Vagina (tissue), 2 donors: Measurements from ENCODE around the gene CAP2. TPM values are rescaled to one million over a fixed set of nuclear protein-coding genes. Genes with fewer than 3 reads are reported as not detected.
A peak's percentile ranks its signal among the peaks of the same experiment; 100 is the strongest.

Source experiments
- DNase-seq, 2 donors: peaks; one replicate each; pipeline ENCODE4 v3.0.0-alpha.2; 2017; ENCODE audit errors: extremely low spot score in 2 of 2
- H3K27ac ChIP-seq: fragments of 200-600 bp; sonication (generic); one replicate; pipeline ENCODE4 v1.5.1; 2019
- H3K27me3 ChIP-seq: fragments of 200-600 bp; sonication (generic); one replicate; pipeline ENCODE4 v1.5.1; 2019
- H3K36me3 ChIP-seq, 2 donors: fragments of 200-600 bp; sonication (generic); one replicate each; pipeline ENCODE4 v1.5.1; 2017 to 2019
- H3K4me1 ChIP-seq: fragments of 200-600 bp; sonication (generic); one replicate; pipeline ENCODE4 v1.5.1; 2019
- H3K4me3 ChIP-seq, 2 donors: fragments of 200-600 bp; sonication (generic); 1 replicate in 1 of 2; 2 replicates in 1 of 2; pipeline ENCODE4 v1.5.1; 2016 to 2019
- H3K9me3 ChIP-seq: fragments of 200-600 bp; sonication (generic); one replicate; pipeline ENCODE4 v1.5.1; 2019
- POLR2A ChIP-seq, 2 donors: fragments of 450-650 bp; IDR thresholded peaks; one replicate each; pipeline ENCODE4 v1.6.1; 2017; ENCODE audit warnings: antibody characterized with exemption in 2 of 2, mild to moderate bottlenecking in 2 of 2, moderate library complexity in 2 of 2
- POLR2AphosphoS5 ChIP-seq, 2 donors: sonication (generic); formaldehyde crosslinking; IDR thresholded peaks; one replicate each; pipeline ENCODE4 v1.9.0; 2017; ENCODE audit warnings: antibody characterized with exemption in 2 of 2, mild to moderate bottlenecking in 2 of 2, low read depth in 1 of 2; ENCODE audit not compliant: insufficient read depth in 1 of 2
- intact Hi-C: fragments of 100-400 bp; cut with DNase I; formaldehyde crosslinking; loops from one replicate; pipeline ENCODE4 v1.15.1; 2023
- total RNA-seq: library from RNA; depleted of rRNA; stranded (reverse); fragments of >200 nt; gene quantifications from one replicate; pipeline ENCODE4 v1.2.3, GENCODE V29; 2016
- TF ChIP-seq, protein P1 (sequence below), 3 experiments: fragments of 450-650 bp in 2 of 3; fragments of 200-600 bp in 1 of 3; sonication (generic) in 1 of 3; IDR thresholded peaks; one replicate each; pipeline ENCODE4 v1.5.1; 2017 to 2019; ENCODE audit warnings: antibody characterized with exemption in 3 of 3, mild to moderate bottlenecking in 2 of 3, moderate library complexity in 2 of 3

The CAP2 gene
- total RNA-seq, 1 donor from 2014 or later = 9.6 TPM

DNA sequence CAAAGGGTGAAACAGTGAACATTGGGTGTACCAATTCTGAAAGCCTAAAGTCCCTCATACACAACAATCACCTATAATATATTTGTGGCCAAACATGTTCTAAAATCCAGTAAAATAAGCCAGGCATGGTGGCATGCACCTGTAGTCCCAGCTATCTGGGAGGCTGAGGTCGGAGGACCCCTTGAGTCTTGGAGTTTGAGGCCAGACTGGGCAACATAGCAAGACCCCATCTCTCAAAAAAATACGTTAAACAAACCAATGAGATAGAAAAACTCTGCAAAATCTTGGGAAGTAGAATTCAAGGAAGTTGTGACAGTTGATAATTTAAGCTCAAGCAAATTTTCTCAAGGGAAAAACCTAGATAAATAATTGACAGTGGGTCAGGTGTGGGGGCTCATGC lies 92.6 kb downstream of the CAP2 start:
- intact Hi-C loops = no loop called here
- TF ChIP-seq, protein P1, sequence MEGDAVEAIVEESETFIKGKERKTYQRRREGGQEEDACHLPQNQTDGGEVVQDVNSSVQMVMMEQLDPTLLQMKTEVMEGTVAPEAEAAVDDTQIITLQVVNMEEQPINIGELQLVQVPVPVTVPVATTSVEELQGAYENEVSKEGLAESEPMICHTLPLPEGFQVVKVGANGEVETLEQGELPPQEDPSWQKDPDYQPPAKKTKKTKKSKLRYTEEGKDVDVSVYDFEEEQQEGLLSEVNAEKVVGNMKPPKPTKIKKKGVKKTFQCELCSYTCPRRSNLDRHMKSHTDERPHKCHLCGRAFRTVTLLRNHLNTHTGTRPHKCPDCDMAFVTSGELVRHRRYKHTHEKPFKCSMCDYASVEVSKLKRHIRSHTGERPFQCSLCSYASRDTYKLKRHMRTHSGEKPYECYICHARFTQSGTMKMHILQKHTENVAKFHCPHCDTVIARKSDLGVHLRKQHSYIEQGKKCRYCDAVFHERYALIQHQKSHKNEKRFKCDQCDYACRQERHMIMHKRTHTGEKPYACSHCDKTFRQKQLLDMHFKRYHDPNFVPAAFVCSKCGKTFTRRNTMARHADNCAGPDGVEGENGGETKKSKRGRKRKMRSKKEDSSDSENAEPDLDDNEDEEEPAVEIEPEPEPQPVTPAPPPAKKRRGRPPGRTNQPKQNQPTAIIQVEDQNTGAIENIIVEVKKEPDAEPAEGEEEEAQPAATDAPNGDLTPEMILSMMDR (IDR thresholded peaks at IDR 0.05) = no peak
- TF ChIP-seq POLR2A (IDR thresholded peaks at IDR 0.05) (no peak), POLR2AphosphoS5 (IDR thresholded peaks at IDR 0.05; ENCODE audit: insufficient read depth in 1 of 2, low read depth in 1 of 2) (no peak)
- H3K9me3 ChIP-seq = no peaks in the 10 kb centered on the region
- H3K4me3 ChIP-seq = no peak overlapping the region
- no peak for DNase-seq
- no peaks in the 10 kb centered on the region for H3K27me3 ChIP-seq
- H3K27ac ChIP-seq = no peak overlapping the region
- no peaks in the 10 kb centered on the region for H3K36me3 ChIP-seq
- peaks cover 5% of the 10 kb centered on the region for H3K4me1 ChIP-seq

DNA sequence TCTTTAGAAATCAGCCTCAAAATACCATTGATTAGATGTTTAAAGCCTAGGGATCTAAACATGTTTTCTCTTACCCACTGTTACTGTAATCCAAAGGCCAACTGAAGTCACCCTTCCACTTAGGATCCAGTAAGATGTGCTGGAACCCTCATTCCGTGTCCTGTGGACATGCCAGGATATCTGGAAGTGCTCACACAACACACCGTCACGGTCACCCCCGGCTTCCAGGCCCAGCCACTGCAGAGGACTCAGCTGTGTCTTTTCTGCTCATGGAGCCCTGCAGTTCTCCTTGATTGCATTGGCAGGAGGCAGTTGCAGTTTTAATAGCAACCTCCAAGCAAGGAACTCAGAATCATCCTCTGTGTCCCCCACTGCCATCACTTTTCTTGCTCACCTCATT lies 93.3 kb downstream of the CAP2 start:
- no peak overlapping the region for H3K4me3 ChIP-seq
- no peaks in the 10 kb centered on the region for H3K27me3 ChIP-seq
- DNase-seq = no peak
- H3K9me3 ChIP-seq = no peaks in the 10 kb centered on the region
- intact Hi-C loops = no loop called here
- TF ChIP-seq POLR2A (IDR thresholded peaks at IDR 0.05) (no peak), POLR2AphosphoS5 (IDR thresholded peaks at IDR 0.05; ENCODE audit: insufficient read depth in 1 of 2, low read depth in 1 of 2) (no peak)
- TF ChIP-seq, protein P1 (IDR thresholded peaks at IDR 0.05) = no peak
- H3K36me3 ChIP-seq = no peaks in the 10 kb centered on the region
- no peak overlapping the region for H3K27ac ChIP-seq
- H3K4me1 ChIP-seq = peaks cover 12% of the 10 kb centered on the region

DNA sequence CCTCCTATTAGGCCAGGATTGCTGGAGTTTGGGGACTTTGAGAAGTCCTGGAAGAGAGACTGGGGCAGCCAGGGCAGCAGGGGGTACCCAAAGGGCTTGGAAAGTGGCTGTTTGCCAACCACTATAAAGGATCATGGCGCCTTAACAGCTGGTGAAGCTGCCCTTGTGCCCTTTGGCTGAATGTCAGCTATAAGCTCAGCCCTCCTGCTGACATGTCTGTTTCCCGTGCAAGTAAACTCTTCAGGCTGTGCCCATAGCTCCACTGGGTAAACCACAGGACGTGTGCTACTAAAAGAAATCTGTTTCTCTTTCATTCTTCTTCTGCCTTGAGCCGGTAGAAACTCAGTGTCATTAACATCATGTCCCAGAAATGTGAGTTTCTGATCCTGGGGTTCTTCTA lies 97.3 kb downstream of the CAP2 start:
- peak in 1 of 2 donors; percentile 74 for DNase-seq
- no peak overlapping the region for H3K4me3 ChIP-seq
- no peaks in the 10 kb centered on the region for H3K9me3 ChIP-seq
- H3K36me3 ChIP-seq = no peaks in the 10 kb centered on the region
- intact Hi-C loops = no loop called here
- H3K27ac ChIP-seq = peak overlapping the region; percentile 40
- peaks cover 20% of the 10 kb centered on the region for H3K4me1 ChIP-seq
- TF ChIP-seq, protein P1 (IDR thresholded peaks at IDR 0.05) = no peak
- TF ChIP-seq POLR2AphosphoS5 (IDR thresholded peaks at IDR 0.05; ENCODE audit: insufficient read depth in 1 of 2, low read depth in 1 of 2) (no peak), POLR2A (IDR thresholded peaks at IDR 0.05) (no peak)
- no peaks in the 10 kb centered on the region for H3K27me3 ChIP-seq

DNA sequence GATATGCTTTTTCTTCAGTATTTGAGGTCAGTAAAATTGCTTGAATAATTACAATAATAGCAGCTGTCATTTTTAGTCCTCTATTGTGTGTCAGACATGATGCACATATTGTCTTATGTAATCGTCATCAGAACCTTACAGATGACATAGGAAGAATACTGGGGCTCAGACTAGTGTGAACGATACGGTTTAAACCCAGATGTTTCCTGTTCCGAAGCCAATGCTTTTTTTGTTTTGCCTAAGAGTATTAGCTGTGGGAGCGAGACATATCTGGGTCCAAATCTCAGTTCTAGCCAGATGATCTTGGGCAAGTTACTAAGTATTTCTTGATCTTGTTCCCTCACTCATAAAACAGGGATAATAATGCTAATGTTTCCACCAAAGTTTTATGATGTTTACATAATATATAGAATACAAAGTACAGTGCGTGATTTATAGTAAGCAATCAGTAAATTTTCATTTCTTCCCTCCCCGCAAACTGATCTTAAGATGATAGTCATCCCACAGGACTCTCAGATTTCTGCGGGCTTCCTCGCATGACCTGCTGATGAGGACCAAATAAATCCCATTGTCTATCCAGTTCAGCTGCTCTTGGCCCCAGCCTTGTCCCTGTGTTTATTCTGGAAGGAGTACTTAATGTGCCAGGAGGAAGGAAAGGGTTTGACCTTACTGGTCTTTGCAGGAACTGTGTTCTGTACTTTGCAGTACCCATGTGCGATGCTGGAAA lies 98.2 kb downstream of the CAP2 start:
- H3K4me1 ChIP-seq = peaks cover 20% of the 10 kb centered on the region
- DNase-seq = peak in 1 of 2 donors; percentile 65
- peak in 1 of 2 donors; percentile 36 for TF ChIP-seq POLR2AphosphoS5 (IDR thresholded peaks at IDR 0.05; ENCODE audit: insufficient read depth in 1 of 2, low read depth in 1 of 2)
- no peak for TF ChIP-seq POLR2A (IDR thresholded peaks at IDR 0.05)
- H3K9me3 ChIP-seq = no peaks in the 10 kb centered on the region
- intact Hi-C loops = no loop called here
- H3K27ac ChIP-seq = peak overlapping the region; percentile 40
- no peaks in the 10 kb centered on the region for H3K27me3 ChIP-seq
- no peaks in the 10 kb centered on the region for H3K36me3 ChIP-seq
- no peak overlapping the region for H3K4me3 ChIP-seq

DNA sequence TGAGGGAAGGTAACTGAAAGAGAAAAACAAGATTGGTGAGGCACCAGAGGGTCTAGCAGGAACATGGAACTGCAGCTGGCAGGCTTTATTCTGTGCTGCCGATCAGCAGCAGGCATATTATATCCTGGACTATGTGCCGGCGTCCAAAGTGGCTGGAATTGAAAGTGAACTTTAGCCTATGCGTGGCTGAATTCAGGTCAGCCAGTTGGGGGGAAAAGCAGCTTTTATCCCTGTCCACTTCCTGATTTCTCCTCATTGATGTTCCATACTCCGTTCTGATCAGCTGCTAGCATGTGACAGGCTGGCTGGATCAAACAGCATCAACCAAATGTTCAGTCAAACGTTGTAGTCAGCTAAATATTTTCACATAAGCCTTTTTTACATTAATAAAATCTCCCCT lies 99.0 kb downstream of the CAP2 start:
- DNase-seq = no peak
- Histone ChIP-seq H3K27ac (peak overlapping the region; percentile 40), H3K4me3 (no peak overlapping the region), H3K36me3 (no peaks in the 10 kb centered on the region), H3K27me3 (no peaks in the 10 kb centered on the region), H3K9me3 (no peaks in the 10 kb centered on the region), H3K4me1 (peaks cover 20% of the 10 kb centered on the region)
- no peak for TF ChIP-seq POLR2AphosphoS5 (IDR thresholded peaks at IDR 0.05; ENCODE audit: insufficient read depth in 1 of 2, low read depth in 1 of 2)
- TF ChIP-seq, protein P1 (IDR thresholded peaks at IDR 0.05) = no peak
- TF ChIP-seq POLR2A (IDR thresholded peaks at IDR 0.05) = no peak
- intact Hi-C loops = no loop called here
